Left lung (tissue), 10 donors: ENCODE results near the gene PLB1. TPM values are rescaled to one million over a fixed set of nuclear protein-coding genes. Genes with fewer than 3 reads are reported as not detected.

ENCODE experiments used
- ATAC-seq: fragments of 200-7000 bp; cut with Tn5 transposase; one replicate; pipeline ENCODE4 v1.9.1; 2020; ENCODE audit warnings: moderate library complexity
- DNase-seq, 4 donors: peaks; one replicate each; pipeline ENCODE4 v3.0.0-alpha.2; 2013 to 2020
- H3K27ac ChIP-seq, 2 donors: fragments of 200-600 bp; sonication (generic) in 1 of 2; one replicate each; pipeline versions ENCODE4 v1.5.0 to v1.8.0; 2020 to 2021
- H3K27me3 ChIP-seq, 2 donors: fragments of 200-600 bp; sonication (generic) in 1 of 2; one replicate each; pipeline versions ENCODE4 v1.5.0 to v1.8.0; 2020 to 2021
- H3K36me3 ChIP-seq, 2 donors: fragments of 200-600 bp; sonication (generic) in 1 of 2; one replicate each; pipeline versions ENCODE4 v1.5.0 to v1.8.0; 2020 to 2021
- H3K4me1 ChIP-seq, 2 donors: fragments of 200-600 bp; one replicate each; pipeline ENCODE4 v1.8.0; 2021
- H3K4me3 ChIP-seq, 2 donors: fragments of 200-600 bp; sonication (generic) in 1 of 2; one replicate each; pipeline versions ENCODE4 v1.5.0 to v1.8.0; 2020 to 2021; ENCODE audit warnings: mild to moderate bottlenecking in 1 of 2
- H3K9me3 ChIP-seq, 2 donors: fragments of 200-600 bp; sonication (generic) in 1 of 2; one replicate each; pipeline versions ENCODE4 v1.5.0 to v1.8.0; 2020 to 2021
- intact Hi-C, 2 donors: fragments of 100-400 bp; cut with DNase I; formaldehyde crosslinking; loops; one replicate each; pipeline versions ENCODE4 v1.11.2 to v1.14.2; 2022
- polyA plus RNA-seq, 6 donors: library from polyadenylated mRNA; unstranded; fragments of 120-200 nt; gene quantifications; one replicate each; pipeline ENCODE4 v1.2.1, GENCODE V29; 2013; ENCODE audit not compliant: insufficient read length in 6 of 6
- total RNA-seq, 2 donors: library from RNA; stranded (reverse); fragmentation: NEBNext Ultra II Directional; extraction: Animal tissue kit (Norgen Biotek cat#: 25700); gene quantifications; one replicate each; pipeline ENCODE4 v1.2.1, GENCODE V29; 2021
- TF ChIP-seq, protein P1 (sequence below), 2 donors: fragments of 200-600 bp; sonication (generic) in 1 of 2; IDR thresholded peaks; one replicate each; pipeline versions ENCODE4 v1.5.0 to v1.8.0; 2021; ENCODE audit warnings: antibody characterized with exemption in 2 of 2
- donor health status: DM: no; HTN: yes; CAD: no.
- donor health status: DM: no; HTN: no; CAD: no.

The PLB1 gene
- total and polyA plus RNA-seq, 8 donors: 0.94 to 6.8 (median 1.9) TPM

DNA sequence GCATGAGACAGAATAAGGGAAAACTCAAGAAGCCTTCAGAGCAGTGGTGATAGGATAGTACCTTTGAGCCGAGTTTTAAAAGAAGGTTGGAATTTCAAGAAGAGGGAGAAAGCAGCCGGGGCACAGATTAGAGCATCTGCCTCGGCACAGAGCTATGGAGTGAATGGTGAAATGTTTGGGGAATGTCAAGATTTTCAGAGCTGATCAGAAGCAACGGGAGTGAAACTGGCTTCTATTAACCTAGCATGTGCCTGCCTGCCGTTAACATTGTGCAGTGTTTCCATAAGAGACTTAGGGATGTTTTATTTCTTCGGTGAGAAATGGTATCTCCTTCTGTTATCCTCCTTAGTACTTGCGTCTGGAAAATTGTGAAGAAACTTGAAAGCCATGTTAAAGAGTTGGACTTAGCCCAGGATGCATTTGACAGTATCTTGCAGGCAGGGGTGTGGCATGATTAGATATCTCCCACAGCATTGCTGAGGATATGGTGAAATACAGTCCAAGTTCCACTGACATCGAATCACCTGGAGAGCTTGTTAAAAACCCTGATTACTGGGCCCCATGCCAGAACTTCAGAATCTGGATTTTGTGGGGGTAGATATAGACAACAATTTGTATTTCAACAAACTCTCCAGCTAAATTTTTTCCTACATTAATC, 158.9 kb downstream of the PLB1 start:
- H3K4me1 ChIP-seq: no peaks in the 10 kb centered on the region
- intact Hi-C loops: no loop called here
- no peak overlapping the region for H3K27ac ChIP-seq
- no peaks in the 10 kb centered on the region for H3K27me3 ChIP-seq
- TF ChIP-seq, protein P1, sequence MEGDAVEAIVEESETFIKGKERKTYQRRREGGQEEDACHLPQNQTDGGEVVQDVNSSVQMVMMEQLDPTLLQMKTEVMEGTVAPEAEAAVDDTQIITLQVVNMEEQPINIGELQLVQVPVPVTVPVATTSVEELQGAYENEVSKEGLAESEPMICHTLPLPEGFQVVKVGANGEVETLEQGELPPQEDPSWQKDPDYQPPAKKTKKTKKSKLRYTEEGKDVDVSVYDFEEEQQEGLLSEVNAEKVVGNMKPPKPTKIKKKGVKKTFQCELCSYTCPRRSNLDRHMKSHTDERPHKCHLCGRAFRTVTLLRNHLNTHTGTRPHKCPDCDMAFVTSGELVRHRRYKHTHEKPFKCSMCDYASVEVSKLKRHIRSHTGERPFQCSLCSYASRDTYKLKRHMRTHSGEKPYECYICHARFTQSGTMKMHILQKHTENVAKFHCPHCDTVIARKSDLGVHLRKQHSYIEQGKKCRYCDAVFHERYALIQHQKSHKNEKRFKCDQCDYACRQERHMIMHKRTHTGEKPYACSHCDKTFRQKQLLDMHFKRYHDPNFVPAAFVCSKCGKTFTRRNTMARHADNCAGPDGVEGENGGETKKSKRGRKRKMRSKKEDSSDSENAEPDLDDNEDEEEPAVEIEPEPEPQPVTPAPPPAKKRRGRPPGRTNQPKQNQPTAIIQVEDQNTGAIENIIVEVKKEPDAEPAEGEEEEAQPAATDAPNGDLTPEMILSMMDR (IDR thresholded peaks at IDR 0.05): no peak
- no peak overlapping the region for H3K4me3 ChIP-seq
- DNase-seq (no peak), ATAC-seq (no peak)
- no peaks in the 10 kb centered on the region for H3K36me3 ChIP-seq
- H3K9me3 ChIP-seq: no peaks in the 10 kb centered on the region

DNA sequence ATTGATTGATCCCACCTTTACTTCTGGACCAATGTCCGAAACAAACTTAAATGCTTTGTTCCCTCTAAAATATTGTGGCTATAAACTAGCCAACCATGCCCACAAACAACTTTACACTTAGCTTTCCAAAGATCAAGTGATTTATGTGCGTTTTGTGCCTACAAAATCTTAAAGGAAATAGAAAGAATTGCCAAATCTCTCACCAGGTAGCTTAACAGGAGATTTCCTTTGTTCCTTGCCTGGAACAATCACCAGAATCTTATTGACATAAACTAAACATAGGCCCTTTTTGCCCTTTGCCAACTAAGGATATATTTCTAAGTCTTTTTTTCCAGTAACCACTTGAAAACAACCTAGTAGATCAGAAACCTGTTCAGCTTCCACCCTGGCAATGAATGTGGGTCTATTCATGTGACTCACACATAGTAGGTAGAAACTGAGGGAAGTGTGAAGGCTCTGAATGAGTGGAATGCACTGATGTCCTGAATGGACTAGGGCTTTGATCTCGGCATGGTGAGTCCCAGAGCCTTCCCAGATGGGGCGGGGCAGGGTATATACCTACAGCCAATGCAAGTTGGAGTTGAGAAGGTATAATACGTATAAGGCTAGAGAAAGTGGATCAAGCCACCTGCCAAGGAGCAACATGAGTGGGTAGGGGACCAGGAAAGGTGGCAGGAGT, 161.2 kb downstream of the PLB1 start:
- TF ChIP-seq, protein P1 (IDR thresholded peaks at IDR 0.05): no peak
- ATAC-seq (no peak), DNase-seq (no peak)
- Histone ChIP-seq H3K4me1 (peaks cover 8 to 13% of the 10 kb centered on the region in 2 donors), H3K4me3 (no peak overlapping the region), H3K27ac (no peak overlapping the region), H3K9me3 (no peaks in the 10 kb centered on the region), H3K36me3 (no peaks in the 10 kb centered on the region), H3K27me3 (no peaks in the 10 kb centered on the region)
- intact Hi-C loops: no loop called here

GRCh38 chr2:28658369-28658768, 162.5 kb downstream of the PLB1 start:
- Histone ChIP-seq H3K27ac (no peak overlapping the region), H3K36me3 (no peaks in the 10 kb centered on the region), H3K9me3 (no peaks in the 10 kb centered on the region), H3K27me3 (no peaks in the 10 kb centered on the region), H3K4me1 (peaks cover 19% of the 10 kb centered on the region in 2 donors), H3K4me3 (no peak overlapping the region)
- intact Hi-C loops: no loop called here
- DNase-seq: no peak
- TF ChIP-seq, protein P1 (IDR thresholded peaks at IDR 0.05): no peak
- peak; percentile 9 for ATAC-seq

- Histone ChIP-seq H3K27ac (no peak overlapping the region), H3K9me3 (no peaks in the 10 kb centered on the region), H3K4me1 (peaks cover 20 to 26% of the 10 kb centered on the region in 2 donors), H3K27me3 (no peaks in the 10 kb centered on the region), H3K4me3 (no peak overlapping the region), H3K36me3 (no peaks in the 10 kb centered on the region)
- DNase-seq: no peak
- TF ChIP-seq, protein P1 (IDR thresholded peaks at IDR 0.05): no peak
- no peak for ATAC-seq
- intact Hi-C loops: no loop called here
Observed at GRCh38 chr2:28659127-28659526, 163.3 kb downstream of the PLB1 start.

DNA sequence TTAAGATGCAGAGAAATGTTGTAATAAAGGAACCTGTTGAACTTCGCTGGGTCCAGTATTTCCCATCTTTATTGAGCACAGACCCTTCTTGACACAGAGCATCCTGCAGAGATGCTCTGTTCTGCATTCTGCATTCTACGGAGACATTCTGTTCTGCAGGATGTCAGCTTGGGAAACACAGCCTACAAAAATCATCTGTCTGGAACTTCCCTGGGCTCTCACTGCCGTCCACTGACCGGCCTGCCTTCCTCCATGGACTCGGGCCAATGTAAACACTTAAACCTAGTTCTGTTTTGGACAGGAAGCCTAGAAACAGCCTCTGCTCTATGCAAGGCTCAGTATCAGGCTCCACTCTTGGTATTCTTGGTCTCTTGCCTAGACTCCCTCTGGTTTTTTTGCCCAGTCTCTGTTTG, 165.7 kb downstream of the PLB1 start:
- no peak overlapping the region for H3K4me3 ChIP-seq
- TF ChIP-seq, protein P1 (IDR thresholded peaks at IDR 0.05): no peak
- H3K27ac ChIP-seq: peak overlapping the region; percentile 9 to 35
- ATAC-seq: peak; percentile 70
- no peaks in the 10 kb centered on the region for H3K27me3 ChIP-seq
- H3K4me1 ChIP-seq: peaks cover 20 to 28% of the 10 kb centered on the region in 2 donors
- intact Hi-C loops: no loop called here
- H3K36me3 ChIP-seq: no peaks in the 10 kb centered on the region
- H3K9me3 ChIP-seq: no peaks in the 10 kb centered on the region
- peak in 2 of 4 donors; percentile 56 to 75 for DNase-seq
